Immature natural killer cell (primary cell): ENCODE measurements around the gene CD83. TPM values are rescaled to one million over a fixed set of nuclear protein-coding genes. Genes with fewer than 3 reads are reported as not detected.

ENCODE experiments used
- DNase-seq, 3 donors: peaks; one replicate each; pipeline ENCODE4 v3.0.0; 2022; ENCODE audit warnings: mixed read lengths in 1 of 3
- H3K27ac Mint-ChIP-seq, 6 donors: one replicate each; pipeline ENCODE4 v1.8.0; 2020; ENCODE audit warnings: mixed read lengths in 6 of 6, mild to moderate bottlenecking in 5 of 6, inconsistent platforms in 4 of 6, moderate library complexity in 3 of 6
- H3K27me3 Mint-ChIP-seq, 3 donors: one replicate each; pipeline ENCODE4 v1.8.0; 2020 to 2021; ENCODE audit warnings: low read depth in 3 of 3, mild to moderate bottlenecking in 3 of 3, mixed read lengths in 3 of 3, moderate library complexity in 3 of 3, inconsistent platforms in 1 of 3
- H3K36me3 Mint-ChIP-seq, 3 donors: one replicate each; pipeline ENCODE4 v1.8.0; 2020; ENCODE audit warnings: mixed read lengths in 3 of 3, inconsistent platforms in 2 of 3, mild to moderate bottlenecking in 2 of 3
- H3K4me1 Mint-ChIP-seq, 2 donors: one replicate each; pipeline ENCODE4 v1.8.0; 2020; ENCODE audit warnings: inconsistent platforms in 2 of 2, mild to moderate bottlenecking in 2 of 2, mixed read lengths in 2 of 2, moderate library complexity in 1 of 2
- H3K4me3 Mint-ChIP-seq, 5 donors: one replicate each; pipeline ENCODE4 v1.8.0; 2020; ENCODE audit warnings: mild to moderate bottlenecking in 5 of 5, mixed read lengths in 5 of 5, inconsistent platforms in 3 of 5, moderate library complexity in 3 of 5
- H3K9me3 Mint-ChIP-seq, 6 donors: one replicate each; pipeline ENCODE4 v1.8.0; 2020; ENCODE audit warnings: mild to moderate bottlenecking in 6 of 6, mixed read lengths in 6 of 6, inconsistent platforms in 4 of 6, moderate library complexity in 3 of 6
- polyA plus RNA-seq, 3 donors: library from polyadenylated mRNA; unstranded; fragments of 300-500 nt; fragmentation: Illumina TruSeq; gene quantifications; one replicate each; pipeline ENCODE4 v1.2.3, GENCODE V29; 2021

Gene CD83
- polyA plus RNA-seq, 3 donors from 2014 or later, result 3.3 to 11.8 (median 5.0) TPM

DNA sequence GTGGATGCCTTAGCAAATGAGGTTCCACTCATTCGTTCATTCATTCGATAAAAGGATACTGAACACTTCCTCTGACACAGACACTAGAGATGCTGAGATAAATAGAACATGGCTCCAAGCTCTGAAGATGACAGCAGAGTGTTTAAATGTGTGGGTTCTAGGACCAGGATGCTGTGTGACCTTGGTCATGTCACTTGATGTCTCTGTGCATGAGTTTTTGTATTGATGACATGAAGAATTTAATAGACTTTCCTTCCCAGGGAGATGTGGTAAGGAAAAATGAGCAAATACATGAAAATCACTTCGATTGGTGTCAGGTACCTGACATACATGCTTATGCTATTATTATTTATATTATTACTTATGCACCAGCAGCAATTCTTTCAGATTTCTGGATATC lies 34.3 kb upstream of the CD83 start:
- no peak for DNase-seq

GRCh38 chr6:14083751-14084150 lies 33.8 kb upstream of the CD83 start:
- H3K4me3 Mint-ChIP-seq, result no peak overlapping the region
- no peak overlapping the region for H3K27ac Mint-ChIP-seq
- no peaks in the 10 kb centered on the region for H3K36me3 Mint-ChIP-seq
- no peaks in the 10 kb centered on the region for H3K4me1 Mint-ChIP-seq
- H3K9me3 Mint-ChIP-seq, result no peaks in the 10 kb centered on the region
- DNase-seq, result no peak
- peaks cover 0 to 9% (median 3%) of the 10 kb centered on the region in 3 donors for H3K27me3 Mint-ChIP-seq

More for the DNA sequence above, 34.3 kb upstream of the CD83 start:
- peaks cover 0 to 6% (median 0%) of the 10 kb centered on the region in 3 donors for H3K27me3 Mint-ChIP-seq
- H3K4me3 Mint-ChIP-seq, result no peak overlapping the region
- H3K9me3 Mint-ChIP-seq, result no peaks in the 10 kb centered on the region
- H3K27ac Mint-ChIP-seq, result no peak overlapping the region
- H3K36me3 Mint-ChIP-seq, result no peaks in the 10 kb centered on the region
- H3K4me1 Mint-ChIP-seq, result no peaks in the 10 kb centered on the region

- no peaks in the 10 kb centered on the region for H3K4me1 Mint-ChIP-seq
- no peaks in the 10 kb centered on the region for H3K36me3 Mint-ChIP-seq
- no peaks in the 10 kb centered on the region for H3K9me3 Mint-ChIP-seq
- peaks cover 0 to 9% (median 3%) of the 10 kb centered on the region in 3 donors for H3K27me3 Mint-ChIP-seq
- no peak overlapping the region for H3K4me3 Mint-ChIP-seq
- no peak overlapping the region for H3K27ac Mint-ChIP-seq
- DNase-seq, result no peak
Observed at GRCh38 chr6:14084388-14084787, 33.2 kb upstream of the CD83 start.

- Mint-ChIP-seq H3K4me1 (no peaks in the 10 kb centered on the region), H3K36me3 (no peaks in the 10 kb centered on the region), H3K4me3 (no peak overlapping the region), H3K9me3 (no peaks in the 10 kb centered on the region), H3K27ac (no peak overlapping the region), H3K27me3 (peaks cover 3 to 11% (median 3%) of the 10 kb centered on the region in 3 donors)
- DNase-seq, result no peak
Observed at GRCh38 chr6:14085176-14085787, 32.3 kb upstream of the CD83 start.

DNA sequence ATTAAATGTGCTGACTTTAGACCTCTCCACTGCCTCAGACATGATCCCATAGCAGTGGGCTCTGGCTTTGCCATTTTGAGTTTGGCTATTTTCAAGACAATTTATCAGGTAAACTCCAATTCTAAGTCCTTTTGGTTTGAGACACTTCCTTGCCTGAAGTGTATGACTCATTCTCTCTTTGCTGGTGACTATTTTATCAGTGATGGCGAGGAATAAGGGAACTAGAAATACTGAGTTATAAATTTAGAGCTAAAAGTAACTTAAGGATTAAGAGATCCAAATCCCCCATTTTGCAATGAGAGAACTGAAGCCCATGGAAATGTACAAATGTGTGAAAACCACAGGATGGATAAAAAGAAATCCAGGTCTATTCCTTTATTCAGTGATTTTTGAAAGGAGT lies 30.9 kb upstream of the CD83 start:
- Mint-ChIP-seq H3K4me1 (no peaks in the 10 kb centered on the region), H3K36me3 (no peaks in the 10 kb centered on the region), H3K27ac (no peak overlapping the region), H3K27me3 (peaks cover 3 to 11% (median 3%) of the 10 kb centered on the region in 3 donors), H3K9me3 (no peaks in the 10 kb centered on the region), H3K4me3 (no peak overlapping the region)
- DNase-seq, result no peak

DNA sequence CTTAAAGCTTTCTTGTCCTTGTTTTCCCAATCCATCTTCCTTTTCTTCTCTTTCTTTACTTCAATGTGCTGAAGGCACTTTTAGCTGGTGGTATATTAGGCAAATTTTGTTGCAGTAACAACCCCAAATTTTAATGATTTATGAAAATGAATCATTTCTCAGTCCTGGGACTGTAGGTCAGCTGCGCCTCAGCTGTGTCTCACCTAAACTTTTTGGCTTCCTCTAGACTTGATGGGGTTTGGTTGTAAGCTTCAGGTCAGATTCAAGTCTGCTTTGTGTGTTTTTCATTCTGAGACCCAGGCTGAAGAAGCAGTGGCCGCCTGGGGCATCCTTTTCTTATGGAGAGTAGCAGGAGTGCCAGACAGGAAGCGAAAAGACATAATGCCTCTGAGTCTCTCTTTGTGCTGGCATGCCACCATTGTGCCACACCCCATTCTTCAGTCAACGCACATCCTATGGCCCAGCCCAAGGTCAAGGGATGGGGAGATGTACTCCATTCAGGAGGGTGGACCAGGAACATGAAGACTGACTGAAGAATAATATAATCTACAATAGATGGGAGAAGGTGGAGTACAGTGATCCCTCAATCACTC lies 28.9 kb upstream of the CD83 start:
- no peaks in the 10 kb centered on the region for H3K4me1 Mint-ChIP-seq
- no peaks in the 10 kb centered on the region for H3K36me3 Mint-ChIP-seq
- no peak overlapping the region for H3K4me3 Mint-ChIP-seq
- DNase-seq, result no peak
- no peak overlapping the region for H3K27ac Mint-ChIP-seq
- no peaks in the 10 kb centered on the region for H3K9me3 Mint-ChIP-seq
- H3K27me3 Mint-ChIP-seq, result peaks cover 3 to 10% (median 6%) of the 10 kb centered on the region in 3 donors

- H3K4me3 Mint-ChIP-seq, result no peak overlapping the region
- H3K27me3 Mint-ChIP-seq, result peaks cover 3 to 9% (median 6%) of the 10 kb centered on the region in 3 donors
- no peaks in the 10 kb centered on the region for H3K9me3 Mint-ChIP-seq
- H3K27ac Mint-ChIP-seq, result no peak overlapping the region
- no peak for DNase-seq
- no peaks in the 10 kb centered on the region for H3K4me1 Mint-ChIP-seq
- H3K36me3 Mint-ChIP-seq, result no peaks in the 10 kb centered on the region
Observed at GRCh38 chr6:14089224-14089623, 28.3 kb upstream of the CD83 start.

- peaks cover 3 to 6% (median 5%) of the 10 kb centered on the region in 3 donors for H3K27me3 Mint-ChIP-seq
- no peak overlapping the region for H3K4me3 Mint-ChIP-seq
- H3K36me3 Mint-ChIP-seq, result no peaks in the 10 kb centered on the region
- no peaks in the 10 kb centered on the region for H3K9me3 Mint-ChIP-seq
- H3K27ac Mint-ChIP-seq, result no peak overlapping the region
- H3K4me1 Mint-ChIP-seq, result no peaks in the 10 kb centered on the region
- no peak for DNase-seq
Observed at GRCh38 chr6:14091339-14091978, 26.1 kb upstream of the CD83 start.

GRCh38 chr6:14092316-14092715 lies 25.3 kb upstream of the CD83 start:
- Mint-ChIP-seq H3K4me1 (no peaks in the 10 kb centered on the region), H3K27me3 (peaks cover 3 to 6% (median 5%) of the 10 kb centered on the region in 3 donors), H3K4me3 (no peak overlapping the region), H3K36me3 (no peaks in the 10 kb centered on the region), H3K9me3 (no peaks in the 10 kb centered on the region), H3K27ac (no peak overlapping the region)
- DNase-seq, result no peak

DNA sequence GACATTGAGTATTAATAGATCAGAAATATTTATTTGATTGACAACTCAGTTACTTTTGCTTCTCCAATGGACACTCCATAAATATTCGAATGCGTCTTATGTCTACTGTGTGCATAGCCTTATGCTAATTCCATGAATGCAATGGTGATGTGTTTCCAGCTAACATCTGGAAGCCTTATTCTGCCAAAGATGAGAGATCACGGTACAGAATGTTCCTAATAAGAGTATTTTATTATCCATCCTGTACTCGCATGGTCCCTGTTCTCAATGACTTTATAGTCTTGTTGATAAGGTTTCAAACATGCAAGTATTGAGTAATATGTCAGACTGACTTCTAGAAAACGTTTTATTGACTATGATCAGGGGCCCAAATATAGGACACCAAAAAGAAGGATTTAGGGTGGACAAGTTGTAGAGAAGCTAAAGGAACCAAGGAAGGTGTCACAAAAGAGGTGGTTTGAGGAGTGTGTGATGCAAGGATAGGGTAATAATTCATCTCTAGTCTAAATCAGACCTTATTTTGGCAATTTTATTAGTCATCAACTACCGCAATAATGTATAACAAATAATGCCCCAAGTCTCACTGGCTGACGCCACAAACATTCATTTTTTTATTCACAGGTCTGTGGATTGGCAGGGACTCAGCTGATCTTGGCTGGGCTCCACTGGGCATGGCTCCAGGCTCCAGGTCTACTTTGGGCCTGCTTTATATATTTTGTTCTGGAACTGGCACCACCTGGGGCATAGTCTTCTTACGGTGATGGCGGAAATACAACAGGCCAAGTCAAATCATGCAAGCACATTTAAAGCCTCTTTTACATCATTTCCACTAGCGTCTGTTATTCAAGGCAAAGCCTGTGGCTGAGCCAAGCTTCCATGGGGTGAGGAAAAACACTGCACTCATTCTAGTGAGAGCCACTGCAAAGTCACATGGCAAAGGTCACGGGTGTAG lies 24.5 kb upstream of the CD83 start:
- no peak overlapping the region for H3K4me3 Mint-ChIP-seq
- no peak for DNase-seq
- no peak overlapping the region for H3K27ac Mint-ChIP-seq
- peaks cover 3 to 6% (median 5%) of the 10 kb centered on the region in 3 donors for H3K27me3 Mint-ChIP-seq
- H3K9me3 Mint-ChIP-seq, result no peaks in the 10 kb centered on the region
- no peaks in the 10 kb centered on the region for H3K4me1 Mint-ChIP-seq
- no peaks in the 10 kb centered on the region for H3K36me3 Mint-ChIP-seq

DNA sequence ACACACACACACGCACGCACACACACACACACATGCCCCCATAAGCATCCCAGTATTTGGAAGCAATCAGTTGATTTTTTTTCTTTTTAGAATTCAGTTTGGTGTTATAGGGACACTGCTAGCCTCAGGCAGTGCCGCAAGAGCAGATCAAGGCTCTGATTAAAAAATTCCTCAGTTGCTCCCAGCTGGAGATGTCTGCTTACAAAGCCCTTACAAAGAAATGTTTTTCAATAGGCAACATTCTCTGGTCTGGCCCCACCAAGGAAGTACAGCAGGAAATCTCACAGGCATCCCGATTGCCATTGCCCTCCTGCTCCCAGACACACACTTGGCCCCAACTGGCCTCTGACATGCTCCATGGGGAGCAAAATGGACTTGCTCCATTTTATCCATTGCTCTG lies 22.9 kb upstream of the CD83 start:
- Mint-ChIP-seq H3K4me1 (no peaks in the 10 kb centered on the region), H3K27ac (no peak overlapping the region), H3K4me3 (no peak overlapping the region), H3K9me3 (no peaks in the 10 kb centered on the region), H3K36me3 (no peaks in the 10 kb centered on the region), H3K27me3 (peaks cover 0 to 10% (median 2%) of the 10 kb centered on the region in 3 donors)
- DNase-seq, result no peak

DNA sequence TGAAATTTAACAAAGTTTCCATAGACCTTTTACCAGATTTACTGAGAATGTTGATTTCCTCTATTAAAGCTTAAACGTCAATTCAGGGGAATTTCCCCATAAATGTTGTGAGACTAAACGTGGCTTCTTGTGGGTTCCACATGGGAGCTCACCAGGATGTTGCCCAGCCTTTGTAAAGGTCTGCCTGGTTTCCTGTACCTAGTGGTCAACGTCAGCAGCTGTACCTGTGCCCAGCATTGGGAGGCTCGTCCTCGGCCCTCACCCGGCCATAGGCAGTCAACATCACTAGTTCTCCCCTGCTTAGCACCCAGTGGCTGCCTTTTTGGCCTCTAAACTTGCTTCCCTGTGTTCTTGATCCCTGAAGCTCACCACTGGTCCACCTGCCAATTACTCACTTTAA lies 22.1 kb upstream of the CD83 start:
- H3K4me1 Mint-ChIP-seq, result no peaks in the 10 kb centered on the region
- H3K36me3 Mint-ChIP-seq, result no peaks in the 10 kb centered on the region
- no peaks in the 10 kb centered on the region for H3K9me3 Mint-ChIP-seq
- peak overlapping the region in 1 of 6 donors; percentile 64 for H3K27ac Mint-ChIP-seq
- peaks cover 3 to 8% (median 3%) of the 10 kb centered on the region in 3 donors for H3K27me3 Mint-ChIP-seq
- DNase-seq, result no peak
- H3K4me3 Mint-ChIP-seq, result no peak overlapping the region

DNA sequence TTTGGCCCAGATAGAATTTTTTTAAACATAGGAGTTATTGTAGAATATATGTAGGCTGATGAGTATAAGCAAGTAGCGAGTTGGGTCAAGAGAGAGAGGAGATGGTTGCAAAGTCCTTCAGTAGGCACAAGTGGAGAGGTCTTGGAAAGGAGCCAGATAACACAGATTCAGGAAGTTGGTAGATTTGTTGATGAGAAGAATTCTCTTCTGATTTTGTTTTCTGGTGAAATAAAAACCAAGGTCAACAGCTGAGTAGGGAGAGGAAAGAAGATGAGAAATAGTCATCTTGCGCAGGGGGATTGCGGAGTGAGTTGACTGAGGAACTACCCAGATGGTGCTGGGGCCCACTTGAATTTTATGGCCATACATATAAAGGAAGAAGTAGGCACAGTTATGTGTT lies 17.4 kb upstream of the CD83 start:
- Mint-ChIP-seq H3K36me3 (no peaks in the 10 kb centered on the region), H3K9me3 (no peaks in the 10 kb centered on the region), H3K27me3 (peaks cover 4 to 14% (median 7%) of the 10 kb centered on the region in 3 donors), H3K4me1 (no peaks in the 10 kb centered on the region), H3K27ac (no peak overlapping the region), H3K4me3 (no peak overlapping the region)
- no peak for DNase-seq

- peaks cover 4 to 14% (median 7%) of the 10 kb centered on the region in 3 donors for H3K27me3 Mint-ChIP-seq
- no peak overlapping the region for H3K4me3 Mint-ChIP-seq
- no peaks in the 10 kb centered on the region for H3K36me3 Mint-ChIP-seq
- H3K9me3 Mint-ChIP-seq, result no peaks in the 10 kb centered on the region
- no peak for DNase-seq
- H3K27ac Mint-ChIP-seq, result no peak overlapping the region
- H3K4me1 Mint-ChIP-seq, result no peaks in the 10 kb centered on the region
Observed at GRCh38 chr6:14100966-14101365, 16.6 kb upstream of the CD83 start.
